Neuron (in vitro differentiated cells): ENCODE data around the gene JPH4.
"Not testable (repeated sequence)": the region's sequence is repeated elsewhere in the genome, so short reads cannot be mapped to it uniquely, and the experiment has no call there.

Experiments
- H2AFZ ChIP-seq: one replicate; pipeline ENCODE4 v1.6.1; 2013; ENCODE audit warnings: low read depth, mild to moderate bottlenecking, inconsistent platforms, low read length, moderate library complexity
- H3K27me3 ChIP-seq: one replicate; pipeline ENCODE4 v1.6.1; 2013; ENCODE audit warnings: low read length; ENCODE audit not compliant: insufficient read depth
- H3K36me3 ChIP-seq: one replicate; pipeline ENCODE4 v1.6.1; 2013; ENCODE audit warnings: low read length; ENCODE audit not compliant: insufficient read depth
- H3K4me1 ChIP-seq: one replicate; pipeline ENCODE4 v1.6.1; 2013; ENCODE audit warnings: low read length; ENCODE audit not compliant: insufficient read depth
- H3K4me3 ChIP-seq: 2 replicates; pipeline ENCODE4 v1.5.1; 2013; ENCODE audit warnings: mild to moderate bottlenecking, low read length, moderate library complexity
- H3K9me3 ChIP-seq: one replicate; pipeline ENCODE4 v1.6.1; 2013; ENCODE audit warnings: low read length

Gene JPH4

DNA sequence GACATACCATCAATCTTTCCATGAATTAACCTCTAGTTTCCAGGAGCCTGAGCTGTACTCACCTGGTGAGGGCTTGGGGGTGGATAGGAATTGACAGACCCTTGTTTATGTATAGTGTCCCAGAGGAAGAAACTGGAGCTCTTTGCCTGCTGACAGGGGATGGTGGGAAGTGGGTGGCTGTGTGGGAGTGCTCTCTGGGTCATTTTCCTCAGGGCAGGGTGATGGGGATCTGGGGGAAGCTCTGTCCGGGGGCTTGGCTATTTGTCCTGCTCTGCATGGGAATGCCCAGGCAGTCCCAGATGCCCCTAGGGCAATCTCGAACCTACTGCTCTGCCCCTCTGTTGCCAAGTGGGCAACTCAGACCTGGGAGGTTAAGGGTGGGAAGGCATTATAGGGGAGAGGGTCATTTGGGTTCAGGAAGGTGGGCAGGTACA lies 35.8 kb upstream of the JPH4 start:
- H3K27me3 ChIP-seq = peaks cover 11% of the 10 kb centered on the region
- H3K4me3 ChIP-seq = no peak overlapping the region
- no peak overlapping the region for H2AFZ ChIP-seq
- no peaks in the 10 kb centered on the region for H3K4me1 ChIP-seq
- H3K36me3 ChIP-seq = no peaks in the 10 kb centered on the region
- no peaks in the 10 kb centered on the region for H3K9me3 ChIP-seq

DNA sequence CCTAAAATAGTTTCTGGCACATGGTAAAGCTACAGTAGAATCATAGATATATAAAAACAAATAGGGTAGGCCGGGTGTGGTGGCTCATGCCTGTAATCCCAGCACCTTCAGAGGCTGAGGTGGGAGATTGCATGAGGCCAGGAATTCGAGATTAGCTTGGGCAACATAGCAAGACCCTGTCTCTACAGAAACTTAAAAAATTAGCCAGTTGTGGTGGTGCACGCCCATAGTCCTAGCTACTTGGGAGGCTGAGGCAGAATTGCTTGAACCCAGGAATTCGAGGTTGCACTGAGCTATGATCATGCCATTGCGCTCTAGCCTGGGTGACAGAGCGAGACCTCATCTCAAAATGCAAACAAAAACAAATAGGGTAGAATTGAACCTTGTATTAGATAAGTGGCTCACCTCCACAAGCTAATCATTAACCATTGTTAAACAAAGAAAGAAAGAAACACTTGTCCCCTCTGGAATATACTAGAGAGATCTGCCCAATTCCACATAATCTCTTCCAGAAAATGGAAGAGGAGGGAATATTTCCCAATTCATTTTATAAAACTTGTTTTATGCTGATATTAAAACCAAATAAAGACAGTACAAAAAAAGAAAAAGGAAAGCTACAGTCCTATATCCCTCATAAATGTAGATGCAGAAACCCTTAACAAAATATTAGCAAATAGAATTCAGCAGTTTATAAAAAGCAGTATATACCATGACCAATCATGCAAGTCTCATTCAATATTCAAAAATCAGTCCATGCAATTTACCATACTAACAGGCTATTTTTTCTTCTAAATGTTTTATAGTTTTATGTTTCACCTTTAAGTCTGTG lies 34.9 kb upstream of the JPH4 start:
- no peak overlapping the region for H3K4me3 ChIP-seq
- no peak overlapping the region for H2AFZ ChIP-seq
- no peaks in the 10 kb centered on the region for H3K9me3 ChIP-seq

DNA sequence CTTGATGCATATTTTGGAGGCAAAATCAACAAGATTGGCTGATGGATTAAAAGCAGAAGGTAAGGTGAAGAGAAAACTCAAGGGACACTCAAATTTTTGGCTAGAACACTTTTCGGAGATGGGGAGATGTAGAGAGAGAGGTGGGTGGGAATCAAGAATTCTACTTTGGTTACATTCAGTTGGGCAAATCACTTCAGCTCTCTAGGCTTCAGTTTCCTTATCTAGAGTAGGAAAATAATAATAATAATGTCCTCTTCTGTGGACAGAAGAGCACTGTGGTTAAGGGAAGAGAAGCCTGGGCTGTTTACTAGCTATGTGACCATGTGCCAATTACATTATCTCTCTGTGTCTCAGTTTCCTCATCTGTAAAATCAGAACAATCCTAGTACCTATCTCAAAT lies 34.2 kb upstream of the JPH4 start:
- Histone ChIP-seq H3K4me3 (no peak overlapping the region), H3K4me1 (no peaks in the 10 kb centered on the region), H3K36me3 (no peaks in the 10 kb centered on the region), H3K27me3 (peaks cover 12% of the 10 kb centered on the region), H3K9me3 (no peaks in the 10 kb centered on the region), H2AFZ (no peak overlapping the region)

More for the DNA sequence above, 34.9 kb upstream of the JPH4 start:
- Histone ChIP-seq H3K27me3 (peaks cover 15% of the 10 kb centered on the region), H3K36me3 (no peaks in the 10 kb centered on the region), H3K4me1 (no peaks in the 10 kb centered on the region)

DNA sequence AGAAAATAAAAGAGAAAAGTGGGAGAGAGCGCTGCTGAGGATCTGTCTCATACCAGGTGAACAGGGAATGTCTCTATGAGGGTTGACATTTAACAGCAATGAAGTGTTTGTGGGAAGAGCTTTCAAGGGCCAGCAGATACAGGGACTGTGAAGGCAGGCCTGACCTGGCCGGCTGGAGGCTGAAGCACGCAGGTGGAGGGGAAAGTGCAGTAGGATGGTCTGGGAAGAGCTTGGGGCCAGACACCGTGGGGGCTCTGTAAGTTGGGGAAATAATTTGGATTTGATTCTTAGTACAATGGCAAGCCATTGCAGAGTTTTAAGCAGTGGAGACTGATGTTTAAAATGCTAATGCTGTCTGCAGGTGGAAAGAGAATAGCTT lies 33.8 kb upstream of the JPH4 start:
- H3K4me3 ChIP-seq = no peak overlapping the region
- H3K27me3 ChIP-seq = peaks cover 12% of the 10 kb centered on the region
- H3K4me1 ChIP-seq = no peaks in the 10 kb centered on the region
- H3K9me3 ChIP-seq = no peaks in the 10 kb centered on the region
- H3K36me3 ChIP-seq = no peaks in the 10 kb centered on the region
- H2AFZ ChIP-seq = no peak overlapping the region

DNA sequence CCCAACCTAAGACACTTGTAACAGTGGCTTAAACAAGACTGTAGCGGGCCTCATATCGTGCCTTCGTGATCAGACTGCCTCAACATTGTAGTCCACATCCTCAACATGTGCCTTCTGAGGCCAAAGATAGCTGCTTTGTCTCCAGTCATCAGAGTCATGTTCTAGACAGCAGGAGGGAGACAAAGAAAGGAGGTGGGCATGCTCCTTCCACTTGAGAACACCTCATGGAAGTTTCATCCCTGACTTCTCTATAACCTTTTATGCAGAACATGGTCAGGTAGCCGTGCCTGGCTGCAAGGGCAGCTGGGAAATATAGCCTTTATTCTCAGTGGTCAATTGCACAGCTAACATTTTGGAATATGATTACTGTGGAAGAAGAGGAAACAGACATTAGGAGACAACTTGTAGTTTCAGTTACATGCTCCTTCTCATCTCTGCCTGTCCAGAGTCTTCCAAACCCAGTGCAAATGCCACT lies 32.3 kb upstream of the JPH4 start:
- H3K27me3 ChIP-seq = peaks cover 19% of the 10 kb centered on the region
- no peaks in the 10 kb centered on the region for H3K9me3 ChIP-seq
- H3K4me3 ChIP-seq = no peak overlapping the region
- H2AFZ ChIP-seq = no peak overlapping the region
- no peaks in the 10 kb centered on the region for H3K4me1 ChIP-seq
- no peaks in the 10 kb centered on the region for H3K36me3 ChIP-seq

DNA sequence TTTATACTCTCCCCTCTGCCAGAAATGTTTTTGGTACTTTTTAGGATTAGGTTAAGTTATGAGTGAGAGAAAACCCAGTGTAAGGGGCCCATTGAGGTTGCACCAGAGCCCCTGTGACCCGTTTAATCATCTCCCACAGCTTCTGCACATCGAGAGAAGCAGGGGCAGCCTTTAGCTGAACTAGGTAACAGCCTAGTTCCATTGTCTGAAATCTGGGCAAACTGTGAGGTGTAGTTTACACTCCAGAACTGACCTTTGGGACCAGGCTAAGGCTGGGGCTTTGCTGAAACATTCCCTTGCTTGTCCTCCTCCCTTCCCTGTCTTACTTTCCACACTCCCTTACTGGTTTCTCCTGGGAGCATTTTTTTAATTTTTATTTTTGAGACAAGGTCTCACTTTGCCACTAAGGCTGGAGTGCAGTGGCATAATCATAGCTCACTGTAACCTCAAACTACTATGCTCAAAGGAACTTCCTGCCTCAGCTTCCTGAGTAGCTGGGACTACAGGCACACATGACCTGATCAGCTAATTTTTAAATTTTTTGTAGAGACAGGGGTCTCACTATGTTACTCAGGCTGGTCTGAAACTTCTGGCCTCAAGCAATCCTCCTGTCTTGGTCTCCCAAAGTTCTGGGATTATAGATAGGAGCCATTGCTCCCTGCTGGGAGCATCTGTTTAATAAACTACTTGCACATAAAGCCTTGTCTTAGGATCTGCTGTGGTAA lies 31.7 kb upstream of the JPH4 start:
- no peak overlapping the region for H3K4me3 ChIP-seq
- peaks cover 22% of the 10 kb centered on the region for H3K27me3 ChIP-seq
- no peaks in the 10 kb centered on the region for H3K4me1 ChIP-seq
- no peaks in the 10 kb centered on the region for H3K9me3 ChIP-seq
- no peaks in the 10 kb centered on the region for H3K36me3 ChIP-seq
- no peak overlapping the region for H2AFZ ChIP-seq

DNA sequence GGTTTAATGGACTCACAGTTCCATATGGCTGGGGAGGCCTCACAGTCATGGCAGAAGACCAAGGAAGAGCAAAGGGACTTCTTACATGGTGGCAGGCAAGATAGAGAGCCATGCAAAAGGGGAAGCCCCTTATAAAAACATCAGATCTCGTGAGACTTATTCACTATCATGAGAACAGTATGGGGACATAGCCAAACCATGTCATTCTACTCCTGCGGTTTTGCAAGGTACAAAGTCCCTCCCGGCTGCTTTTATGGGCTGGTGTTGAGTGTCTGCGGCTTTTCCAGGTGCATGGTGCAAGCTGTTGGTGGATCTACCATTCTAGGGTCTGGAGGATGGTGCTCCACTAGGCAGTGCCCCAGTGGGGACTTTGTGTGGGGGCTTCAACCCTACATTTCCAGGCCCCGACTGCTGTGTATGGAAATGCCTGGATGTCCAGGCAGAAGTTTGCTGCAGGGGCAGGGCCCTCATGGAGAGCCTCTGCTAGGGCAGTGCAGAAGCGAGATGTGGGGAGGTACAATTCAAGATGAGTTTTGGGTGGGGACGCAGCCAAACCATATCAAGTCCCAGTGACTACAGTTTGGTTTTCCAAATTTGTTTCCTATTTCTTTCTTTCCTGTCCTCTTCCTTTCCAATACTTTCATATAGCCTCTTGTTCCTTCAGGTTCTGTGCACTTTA lies 31.0 kb upstream of the JPH4 start:
- H3K9me3 ChIP-seq, H3K36me3 ChIP-seq, H3K4me1 ChIP-seq, H3K4me3 ChIP-seq, H2AFZ ChIP-seq: not testable (repeated sequence)
- peaks cover 22% of the 10 kb centered on the region for H3K27me3 ChIP-seq

DNA sequence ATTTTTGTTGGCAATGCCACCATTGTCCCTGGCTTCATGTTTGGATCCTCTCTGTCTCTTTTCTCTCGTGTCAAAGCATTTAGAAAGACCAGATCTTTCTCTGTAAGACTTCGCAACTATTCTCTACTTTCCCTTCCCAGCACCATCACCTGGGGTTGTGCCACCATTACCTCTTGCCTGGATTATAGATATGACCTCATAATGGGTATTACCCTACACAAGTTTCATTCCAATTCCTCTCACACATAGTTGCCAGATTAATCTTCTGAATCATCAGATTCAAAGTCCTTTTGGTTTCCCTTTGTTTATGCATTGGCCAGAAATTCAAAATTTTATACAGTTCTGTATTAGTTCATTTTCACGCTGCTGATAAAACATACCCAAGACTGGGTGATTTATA lies 30.4 kb upstream of the JPH4 start:
- Histone ChIP-seq H3K27me3 (peaks cover 22% of the 10 kb centered on the region), H3K4me1 (no peaks in the 10 kb centered on the region), H3K4me3 (no peak overlapping the region), H3K9me3 (no peaks in the 10 kb centered on the region), H3K36me3 (no peaks in the 10 kb centered on the region), H2AFZ (no peak overlapping the region)

DNA sequence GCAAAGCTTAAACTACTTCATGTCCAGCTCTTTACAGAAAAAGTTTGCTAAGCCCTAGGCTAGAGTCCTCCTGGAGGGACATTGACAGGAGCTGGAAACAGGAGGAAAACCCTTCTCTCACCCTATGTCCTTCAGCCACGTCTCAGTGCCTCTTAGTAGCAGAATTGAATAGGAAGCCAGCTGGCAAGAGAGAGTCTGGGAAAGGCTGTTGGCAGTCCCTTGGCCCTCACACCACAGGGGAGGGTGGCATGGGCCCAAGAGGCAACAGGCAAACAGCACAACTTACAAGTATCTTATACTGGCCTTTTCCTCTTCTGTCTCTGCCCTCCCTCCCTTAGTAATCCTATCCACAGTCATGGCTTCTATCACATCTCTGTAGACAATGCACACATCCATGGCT lies 29.9 kb upstream of the JPH4 start:
- H3K36me3 ChIP-seq = no peaks in the 10 kb centered on the region
- no peak overlapping the region for H3K4me3 ChIP-seq
- no peaks in the 10 kb centered on the region for H3K4me1 ChIP-seq
- peaks cover 21% of the 10 kb centered on the region for H3K27me3 ChIP-seq
- no peak overlapping the region for H2AFZ ChIP-seq
- no peaks in the 10 kb centered on the region for H3K9me3 ChIP-seq

DNA sequence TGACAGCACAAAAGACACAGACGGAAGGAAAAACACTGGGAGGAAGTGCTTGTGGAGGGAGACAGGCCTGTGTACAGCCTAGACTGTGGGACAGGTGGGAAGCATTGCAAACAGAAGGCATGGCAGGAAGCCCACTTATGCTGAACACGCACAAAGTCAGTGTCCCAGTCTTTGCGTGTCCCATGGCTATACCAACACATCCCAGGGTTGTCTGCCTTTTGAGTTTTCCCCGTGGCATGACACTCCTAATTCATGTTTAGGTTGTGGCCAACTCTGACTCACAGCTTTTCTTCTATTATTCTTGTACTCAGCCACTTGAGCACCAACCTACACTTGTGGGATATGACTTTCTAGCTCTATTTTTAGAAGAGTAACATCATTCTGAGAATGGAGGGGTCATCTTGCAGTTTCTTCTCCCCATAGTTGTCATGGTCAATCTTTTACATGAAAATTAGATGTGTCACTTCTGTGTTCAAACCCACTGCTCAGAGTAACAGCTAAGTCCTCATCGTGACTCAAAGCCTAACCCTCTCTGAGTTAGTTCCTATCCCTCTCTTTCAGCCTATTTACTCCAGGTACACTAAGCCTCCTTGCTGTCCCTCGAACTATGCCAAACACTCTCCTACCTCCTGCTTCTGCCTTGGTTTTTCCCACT lies 27.5 kb upstream of the JPH4 start:
- Histone ChIP-seq H3K27me3 (peaks cover 14% of the 10 kb centered on the region), H3K36me3 (no peaks in the 10 kb centered on the region), H3K9me3 (no peaks in the 10 kb centered on the region), H3K4me3 (no peak overlapping the region), H2AFZ (no peak overlapping the region), H3K4me1 (no peaks in the 10 kb centered on the region)

DNA sequence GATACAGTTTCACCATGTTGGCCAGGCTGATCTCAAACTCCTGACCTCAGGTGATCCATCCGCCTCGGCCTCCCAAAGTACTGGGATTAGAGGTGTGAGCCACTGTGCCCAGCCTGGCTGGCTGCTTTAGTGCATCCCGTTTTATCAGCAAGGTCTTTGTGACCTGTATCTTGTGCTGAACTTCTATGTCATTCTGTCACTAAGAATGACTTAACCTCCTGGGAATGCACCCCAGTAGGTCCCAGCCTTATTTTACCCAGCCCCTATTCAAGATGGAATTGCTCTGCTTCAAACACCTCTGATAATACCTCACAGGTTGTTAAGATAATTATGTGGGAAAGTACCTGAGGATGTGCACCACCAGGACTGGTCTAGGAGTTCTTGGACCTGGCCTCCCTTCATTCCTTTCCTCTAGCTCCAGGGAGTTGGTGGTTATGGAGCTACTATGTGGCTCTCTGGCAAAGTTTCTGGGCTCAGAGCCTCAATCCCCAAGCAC lies 26.1 kb upstream of the JPH4 start:
- Histone ChIP-seq H2AFZ (no peak overlapping the region), H3K4me1 (no peaks in the 10 kb centered on the region), H3K36me3 (no peaks in the 10 kb centered on the region), H3K4me3 (no peak overlapping the region), H3K9me3 (no peaks in the 10 kb centered on the region), H3K27me3 (peaks cover 14% of the 10 kb centered on the region)

DNA sequence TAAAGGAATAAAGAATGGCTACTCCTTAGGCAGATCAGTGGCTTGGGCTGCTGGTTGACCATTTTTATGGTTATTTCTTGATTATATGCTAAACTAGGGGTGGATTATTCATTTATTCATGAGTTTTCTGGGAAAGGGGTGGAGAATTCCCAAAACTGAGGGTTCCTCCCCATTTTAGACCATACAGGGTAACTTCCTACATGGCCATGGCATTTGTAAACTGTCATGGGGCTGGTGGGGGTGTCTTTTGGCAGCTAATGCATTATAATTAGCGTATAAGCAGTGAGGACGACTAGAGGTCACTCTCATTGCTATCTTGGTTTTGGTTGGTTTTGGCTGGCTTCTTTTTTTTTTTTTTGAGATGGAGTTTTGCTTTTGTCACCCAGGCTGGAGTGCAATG lies 25.6 kb upstream of the JPH4 start:
- no peaks in the 10 kb centered on the region for H3K9me3 ChIP-seq
- no peak overlapping the region for H2AFZ ChIP-seq
- H3K27me3 ChIP-seq = peaks cover 14% of the 10 kb centered on the region
- H3K4me1 ChIP-seq = no peaks in the 10 kb centered on the region
- no peaks in the 10 kb centered on the region for H3K36me3 ChIP-seq
- H3K4me3 ChIP-seq = no peak overlapping the region
